IMR-90 (cell line): ENCODE measurements around the gene THEM4. TPM values are rescaled to one million over a fixed set of nuclear protein-coding genes. Genes with fewer than 3 reads are reported as not detected.
A peak's percentile ranks its signal among the peaks of the same experiment; 100 is the strongest.

Experiments used
- ATAC-seq: fragments of 200-7000 bp; cut with Tn5 transposase; 2 replicates; pipeline ENCODE4 v1.9.1; 2020; ENCODE audit warnings: low read depth, mild to moderate bottlenecking, moderate library complexity
- BruUV-seq: library from RNA; stranded (reverse); fragments of 400-500 nt; replicated peaks from 2 replicates; lab custom pipeline; 2021; lab: Mats Ljungman, UMichigan
- CTCF ChIA-PET: fragments of 300-600 bp; formaldehyde crosslinking; extraction: SDS; loops from one replicate; lab custom pipeline; 2021; ENCODE audit warnings: antibody characterized with exemption; lab: Yijun Ruan, JAX
- POLR2A ChIA-PET: fragments of 300-600 bp; sonication (Branson Sonifier 250); formaldehyde crosslinking; loops from one replicate; lab custom pipeline; 2022; ENCODE audit warnings: antibody characterized with exemption; ENCODE audit not compliant: unreplicated experiment; lab: Charles Lee
- DNase-seq: peaks from one replicate; pipeline ENCODE4 v3.0.0; 2013
- H2AFZ ChIP-seq: replicated peaks from 2 replicates; pipeline ENCODE3; 2013; ENCODE audit warnings: low read length, mild to moderate bottlenecking; ENCODE audit not compliant: poor library complexity
- H2AK5ac ChIP-seq: 2 replicates; pipeline ENCODE4 v1.6.1; 2013; ENCODE audit warnings: low read depth, low read length, inconsistent platforms
- H2AK9ac ChIP-seq: replicated peaks from 2 replicates; pipeline ENCODE3; 2013; ENCODE audit warnings: mild to moderate bottlenecking, low read depth, low read length, moderate library complexity; ENCODE audit not compliant: poor library complexity
- H2BK120ac ChIP-seq: 2 replicates; pipeline ENCODE4 v1.6.1; 2013; ENCODE audit warnings: low read depth, low read length, inconsistent platforms
- H2BK15ac ChIP-seq: 3 replicates; pipeline ENCODE4 v1.6.1; 2013; ENCODE audit warnings: low read depth, low read length, inconsistent platforms
- H2BK20ac ChIP-seq: 2 replicates; pipeline ENCODE4 v1.6.1; 2013; ENCODE audit warnings: low read depth, mild to moderate bottlenecking, inconsistent platforms, low read length, moderate library complexity
- H2BK5ac ChIP-seq: 2 replicates; pipeline ENCODE4 v1.6.1; 2013; ENCODE audit warnings: mild to moderate bottlenecking, low read depth, low read length, inconsistent platforms; ENCODE audit not compliant: poor library complexity, severe bottlenecking
- H3K14ac ChIP-seq: replicated peaks from 2 replicates; pipeline ENCODE4 v1.6.1; 2013; ENCODE audit warnings: low read depth, low read length, inconsistent platforms
- H3K18ac ChIP-seq: 2 replicates; pipeline ENCODE4 v1.6.1; 2013; ENCODE audit warnings: low read depth, low read length, control low read depth
- H3K23ac ChIP-seq: 2 replicates; pipeline ENCODE4 v1.6.1; 2013; ENCODE audit warnings: low read depth, low read length, inconsistent platforms
- H3K27ac ChIP-seq: 2 replicates; pipeline ENCODE4 v1.5.1; 2013; ENCODE audit warnings: mild to moderate bottlenecking, control low read depth, low read length; ENCODE audit not compliant: insufficient read depth
- H3K27me3 ChIP-seq: 2 replicates; pipeline ENCODE4 v1.6.1; 2013; ENCODE audit warnings: low read length; ENCODE audit not compliant: control insufficient read depth, insufficient read depth
- H3K36me3 ChIP-seq: 2 replicates; pipeline ENCODE4 v1.6.1; 2013; ENCODE audit warnings: low read length, mixed read lengths; ENCODE audit not compliant: control insufficient read depth, insufficient read depth
- H3K4ac ChIP-seq: 2 replicates; pipeline ENCODE4 v1.6.1; 2013; ENCODE audit warnings: low read depth, low read length, inconsistent platforms
- H3K4me1 ChIP-seq: 2 replicates; pipeline ENCODE4 v1.6.1; 2013; ENCODE audit warnings: low read length, mixed read lengths; ENCODE audit not compliant: control insufficient read depth, insufficient read depth
- H3K4me2 ChIP-seq: 2 replicates; pipeline ENCODE4 v1.6.1; 2013; ENCODE audit warnings: low read depth, mild to moderate bottlenecking, control low read depth, low read length, moderate library complexity
- H3K4me3 ChIP-seq: 2 replicates; pipeline ENCODE4 v1.5.1; 2013; ENCODE audit warnings: low read depth, mild to moderate bottlenecking, control low read depth, low read length, moderate library complexity; ENCODE audit not compliant: insufficient read depth
- H3K56ac ChIP-seq: 2 replicates; pipeline ENCODE4 v1.6.1; 2013; ENCODE audit warnings: low read length, inconsistent platforms; ENCODE audit not compliant: insufficient read depth; ENCODE audit errors: extremely low read depth
- H3K79me1 ChIP-seq, 2 experiments: 2 replicates each; pipeline ENCODE4 v1.6.1; 2013; ENCODE audit warnings: low read length in 2 of 2, inconsistent platforms in 1 of 2, low read depth in 1 of 2
- H3K9ac ChIP-seq: 2 replicates; pipeline ENCODE4 v1.6.1; 2013; ENCODE audit warnings: low read depth, low read length, control low read depth
- H3K9me1 ChIP-seq: 2 replicates; pipeline ENCODE4 v1.6.1; 2013; ENCODE audit warnings: low read length, inconsistent platforms; ENCODE audit not compliant: insufficient read depth
- H3K9me3 ChIP-seq: 2 replicates; pipeline ENCODE4 v1.6.1; 2013; ENCODE audit warnings: low read length; ENCODE audit not compliant: control insufficient read depth, insufficient read depth
- H4K20me1 ChIP-seq: 2 replicates; pipeline ENCODE4 v1.6.1; 2013; ENCODE audit warnings: low read length, inconsistent platforms; ENCODE audit not compliant: insufficient read depth
- H4K5ac ChIP-seq: 2 replicates; pipeline ENCODE4 v1.6.1; 2013; ENCODE audit warnings: mild to moderate bottlenecking, low read depth, low read length, control low read depth
- H4K8ac ChIP-seq, 2 experiments: 2 replicates each; pipeline ENCODE4 v1.6.1; 2013; ENCODE audit warnings: low read depth in 2 of 2, low read length in 2 of 2, control low read depth in 1 of 2, inconsistent platforms in 1 of 2
- H4K91ac ChIP-seq: 2 replicates; pipeline ENCODE4 v1.6.1; 2013; ENCODE audit warnings: low read depth, low read length, inconsistent platforms; ENCODE audit not compliant: insufficient read depth
- CEBPB ChIP-seq: IDR thresholded peaks from 2 replicates; pipeline ENCODE4 v1.6.1; 2012; ENCODE audit warnings: low read depth, low read length, improper control_type of control experiment
- CHD1 ChIP-seq: IDR thresholded peaks from 2 replicates; pipeline ENCODE4 v1.6.1; 2012; ENCODE audit warnings: low read depth, low read length, improper control_type of control experiment
- FOS ChIP-seq: fragments of 150-350 bp; IDR thresholded peaks from 2 replicates; pipeline ENCODE4 v1.6.1; 2016; ENCODE audit warnings: low read depth, low read length
- MAFK ChIP-seq: IDR thresholded peaks from 2 replicates; pipeline ENCODE4 v1.6.1; 2012; ENCODE audit warnings: low read depth, low read length, improper control_type of control experiment
- MAZ ChIP-seq: IDR thresholded peaks from 2 replicates; pipeline ENCODE4 v1.6.1; 2012; ENCODE audit warnings: low read depth, mild to moderate bottlenecking, low read length, improper control_type of control experiment, moderate library complexity, borderline replicate concordance
- MXI1 ChIP-seq: IDR thresholded peaks from 2 replicates; pipeline ENCODE4 v1.6.1; 2012; ENCODE audit warnings: low read depth, mild to moderate bottlenecking, low read length, moderate library complexity, borderline replicate concordance
- NFE2L2 ChIP-seq: fragments of 150-350 bp; IDR thresholded peaks from 2 replicates; pipeline ENCODE4 v1.6.1; 2016; ENCODE audit warnings: low read depth, mild to moderate bottlenecking, low read length
- POLR2A ChIP-seq: IDR thresholded peaks from 2 replicates; pipeline ENCODE4 v1.6.1; 2012; ENCODE audit warnings: mild to moderate bottlenecking, low read depth, low read length
- RAD21 ChIP-seq: IDR thresholded peaks from 2 replicates; pipeline ENCODE4 v1.6.1; 2012; ENCODE audit warnings: low read length, improper control_type of control experiment
- RCOR1 ChIP-seq: IDR thresholded peaks from 2 replicates; pipeline ENCODE4 v1.6.1; 2012; ENCODE audit warnings: mild to moderate bottlenecking, low read length, improper control_type of control experiment; ENCODE audit not compliant: insufficient replicate concordance
- SMC3 ChIP-seq: fragments of 150-350 bp; IDR thresholded peaks from 2 replicates; pipeline ENCODE4 v1.6.1; 2016; ENCODE audit warnings: low read depth, mild to moderate bottlenecking, antibody characterized with exemption, low read length, moderate library complexity
- WGBS, 2 experiments: methylation state at CpG; one replicate each; pipeline versions ENCODE4 v1.1.5 to v1.1.7; 2013; ENCODE audit warnings: missing lambda C conversion rate in 2 of 2; ENCODE audit not compliant: insufficient read length in 1 of 2; ENCODE audit errors: extremely low coverage in 2 of 2; 5-methylcytosine and 5-hydroxymethylcytosine counted together
- dilution Hi-C: fragments of 300-500 bp; cut with HindIII; formaldehyde crosslinking; loops from one replicate; pipeline ENCODE4 v1.14.3; 2018; ENCODE audit warnings: low sequenced_read_pairs; ENCODE audit not compliant: unreplicated experiment
- in situ Hi-C: fragments of 300-500 bp; cut with MboI; formaldehyde crosslinking; loops from 3 replicates; pipeline ENCODE4 v1.14.3; 2019; ENCODE audit warnings: low sequenced_read_pairs, inconsistent platforms, mixed read lengths
- intact Hi-C: fragments of 100-400 bp; cut with micrococcal nuclease; formaldehyde crosslinking; loops from 2 replicates; pipeline ENCODE4 v1.10.0; 2022
- polyA plus RNA-seq, 3 experiments: library from polyadenylated mRNA; depleted of rRNA; stranded (reverse); fragments of >200 nt; gene quantifications; 2 replicates each; pipeline ENCODE4 v1.2.3, GENCODE V29; 2012; ENCODE audit warnings: low replicate concordance in 1 of 3
- total RNA-seq: library from RNA; depleted of rRNA; stranded (reverse); fragments of >200 nt; gene quantifications from 2 replicates; pipeline ENCODE4 v1.2.3, GENCODE V29; 2012
- TF ChIP-seq, protein P1 (sequence below): fragments of 150-350 bp; IDR thresholded peaks from 2 replicates; pipeline ENCODE4 v1.6.1; 2016; ENCODE audit warnings: low read depth, mild to moderate bottlenecking, low read length, moderate library complexity, borderline replicate concordance
- TF ChIP-seq, protein P2 (sequence below): conservative IDR thresholded peaks from 2 replicates; pipeline ENCODE4 v1.5.1; 2012; ENCODE audit warnings: mild to moderate bottlenecking, low read depth, low read length, improper control_type of control experiment
- TF ChIP-seq, protein P3 (sequence below): fragments of 150-350 bp; IDR thresholded peaks from 2 replicates; pipeline ENCODE4 v1.6.1; 2017; ENCODE audit warnings: mild to moderate bottlenecking, antibody characterized with exemption, low read length, low read depth

THEM4 gene
- total and polyA plus RNA-seq, 2 of the 4 experiments (the other 2 are of a cell fraction) = 7.3 to 15.7 TPM

DNA sequence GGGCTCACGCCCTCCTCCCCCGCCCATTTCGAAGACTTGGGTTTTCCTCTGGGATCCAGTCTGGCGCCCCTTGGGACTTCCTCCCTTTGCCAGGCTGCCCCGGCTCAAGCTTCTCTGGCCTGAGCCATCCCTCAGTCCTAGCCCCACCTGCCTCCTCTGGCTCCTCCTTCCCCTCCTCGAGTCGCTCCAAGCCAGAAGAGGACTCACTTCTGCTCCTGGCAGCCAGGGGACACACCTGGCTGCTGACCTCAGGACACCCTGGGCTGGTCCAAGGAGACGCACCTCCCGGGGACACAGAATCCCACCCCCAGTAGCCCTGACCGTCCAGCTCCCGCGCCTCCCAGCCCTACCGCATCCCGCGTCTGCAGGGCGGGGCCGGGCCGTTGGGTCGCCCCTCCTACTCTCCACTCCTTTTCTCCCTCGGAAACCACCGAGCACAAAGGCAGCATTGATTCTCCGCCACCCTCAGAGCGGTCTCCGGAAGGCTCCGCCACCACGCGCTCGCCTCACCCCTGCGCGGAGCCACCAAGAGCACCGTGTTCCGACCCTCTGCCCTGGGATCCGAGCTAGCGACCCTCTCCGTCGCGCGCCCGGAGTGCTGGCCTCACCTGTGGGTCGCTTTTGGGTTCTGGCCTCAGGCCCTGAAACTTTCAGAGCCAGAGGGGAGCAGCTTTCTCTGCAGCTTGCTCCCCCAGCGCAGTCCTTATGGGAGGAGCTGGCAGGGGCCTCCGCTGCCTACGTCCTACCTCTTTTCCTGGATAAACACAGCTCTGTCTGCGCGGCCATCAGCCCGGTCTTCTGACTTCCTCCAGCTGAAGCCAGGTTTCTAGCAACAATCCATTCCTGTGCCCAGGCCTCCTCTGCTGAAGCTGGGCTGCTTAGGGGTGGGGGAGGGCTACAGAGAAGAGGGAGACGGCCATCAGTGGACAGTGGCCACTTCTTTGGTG lies 69.6 kb downstream of the THEM4 start, which contains the start of gene C2CD4D:
C2CD4D (minus strand) TSS at position 364 of the 947 bp plus-strand sequence. CDS start 831 bp downstream, outside the sequence.
- Histone ChIP-seq H3K27me3 (peaks cover 55% of the 10 kb centered on the region), H4K5ac (no peak within 1 kb of the TSS), H3K4ac (no peak within 1 kb of the TSS), H4K20me1 (no peaks in the 10 kb centered on the region), H2AK9ac (peak within 1 kb of the TSS; percentile 25), H4K8ac (no peak within 1 kb of the TSS), H3K36me3 (no peaks in the 10 kb centered on the region), H3K4me3 (peak within 1 kb of the TSS; percentile 36; the same call in 1 of the 2 replicates), H3K79me1 (no peaks in the 10 kb centered on the region), H3K9me1 (no peaks in the 10 kb centered on the region), H3K4me2 (peak within 1 kb of the TSS; percentile 10; the same call in 1 of the 2 replicates), H2BK20ac (no peak within 1 kb of the TSS), H3K14ac (no peak within 1 kb of the TSS), H3K18ac (no peak within 1 kb of the TSS), H3K9ac (no peak within 1 kb of the TSS), H3K4me1 (no peaks in the 10 kb centered on the region; the same call in 1 of the 2 replicates), H3K27ac (no peak within 1 kb of the TSS), H3K23ac (no peak within 1 kb of the TSS), H2BK120ac (no peak within 1 kb of the TSS), H3K9me3 (no peaks in the 10 kb centered on the region), H3K56ac (no peak within 1 kb of the TSS), H2AK5ac (no peak within 1 kb of the TSS), H2BK15ac (no peak within 1 kb of the TSS), H2BK5ac (no peak within 1 kb of the TSS), H4K91ac (no peak within 1 kb of the TSS), H2AFZ (peak within 1 kb of the TSS; percentile 86)
- intact Hi-C loops (loop anchor here (5.0 to 10.0 kb wide), 2 partner anchors 77 to 295 kb away; partner anchors contain the start of genes MRPL9 and TUFT1), dilution Hi-C loops (no loop called here), in situ Hi-C loops (no loop called here)
- POLR2A ChIA-PET = no interaction called here
- DNase-seq = no peak
- CTCF ChIA-PET = no interaction called here
- WGBS, 2 experiments = 12% methylated on average over 18 of the region's 47 CpGs; no CpG with 5 or more reads in 1 of the 2 experiments
- no TSS peak for BruUV-seq
- no peak for ATAC-seq
- no peak for TF ChIP-seq NFE2L2
- TF ChIP-seq POLR2A = no peak
- no peak for TF ChIP-seq RAD21
- TF ChIP-seq MAFK = no peak
- TF ChIP-seq CHD1 = no peak
- TF ChIP-seq, protein P1, sequence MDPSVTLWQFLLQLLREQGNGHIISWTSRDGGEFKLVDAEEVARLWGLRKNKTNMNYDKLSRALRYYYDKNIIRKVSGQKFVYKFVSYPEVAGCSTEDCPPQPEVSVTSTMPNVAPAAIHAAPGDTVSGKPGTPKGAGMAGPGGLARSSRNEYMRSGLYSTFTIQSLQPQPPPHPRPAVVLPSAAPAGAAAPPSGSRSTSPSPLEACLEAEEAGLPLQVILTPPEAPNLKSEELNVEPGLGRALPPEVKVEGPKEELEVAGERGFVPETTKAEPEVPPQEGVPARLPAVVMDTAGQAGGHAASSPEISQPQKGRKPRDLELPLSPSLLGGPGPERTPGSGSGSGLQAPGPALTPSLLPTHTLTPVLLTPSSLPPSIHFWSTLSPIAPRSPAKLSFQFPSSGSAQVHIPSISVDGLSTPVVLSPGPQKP = no peak
- no peak for TF ChIP-seq SMC3
- TF ChIP-seq, protein P2, sequence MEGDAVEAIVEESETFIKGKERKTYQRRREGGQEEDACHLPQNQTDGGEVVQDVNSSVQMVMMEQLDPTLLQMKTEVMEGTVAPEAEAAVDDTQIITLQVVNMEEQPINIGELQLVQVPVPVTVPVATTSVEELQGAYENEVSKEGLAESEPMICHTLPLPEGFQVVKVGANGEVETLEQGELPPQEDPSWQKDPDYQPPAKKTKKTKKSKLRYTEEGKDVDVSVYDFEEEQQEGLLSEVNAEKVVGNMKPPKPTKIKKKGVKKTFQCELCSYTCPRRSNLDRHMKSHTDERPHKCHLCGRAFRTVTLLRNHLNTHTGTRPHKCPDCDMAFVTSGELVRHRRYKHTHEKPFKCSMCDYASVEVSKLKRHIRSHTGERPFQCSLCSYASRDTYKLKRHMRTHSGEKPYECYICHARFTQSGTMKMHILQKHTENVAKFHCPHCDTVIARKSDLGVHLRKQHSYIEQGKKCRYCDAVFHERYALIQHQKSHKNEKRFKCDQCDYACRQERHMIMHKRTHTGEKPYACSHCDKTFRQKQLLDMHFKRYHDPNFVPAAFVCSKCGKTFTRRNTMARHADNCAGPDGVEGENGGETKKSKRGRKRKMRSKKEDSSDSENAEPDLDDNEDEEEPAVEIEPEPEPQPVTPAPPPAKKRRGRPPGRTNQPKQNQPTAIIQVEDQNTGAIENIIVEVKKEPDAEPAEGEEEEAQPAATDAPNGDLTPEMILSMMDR = no peak
- TF ChIP-seq, protein P3, sequence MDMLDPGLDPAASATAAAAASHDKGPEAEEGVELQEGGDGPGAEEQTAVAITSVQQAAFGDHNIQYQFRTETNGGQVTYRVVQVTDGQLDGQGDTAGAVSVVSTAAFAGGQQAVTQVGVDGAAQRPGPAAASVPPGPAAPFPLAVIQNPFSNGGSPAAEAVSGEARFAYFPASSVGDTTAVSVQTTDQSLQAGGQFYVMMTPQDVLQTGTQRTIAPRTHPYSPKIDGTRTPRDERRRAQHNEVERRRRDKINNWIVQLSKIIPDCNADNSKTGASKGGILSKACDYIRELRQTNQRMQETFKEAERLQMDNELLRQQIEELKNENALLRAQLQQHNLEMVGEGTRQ = no peak
- TF ChIP-seq MXI1 = no peak
- no peak for TF ChIP-seq MAZ
- no peak for TF ChIP-seq FOS
- TF ChIP-seq RCOR1 = no peak
- TF ChIP-seq CEBPB = no peak
